Astrocyte (in vitro differentiated cells and primary cell): ENCODE data around the gene SMIM10L2A. TPM values are rescaled to one million over a fixed set of nuclear protein-coding genes. Genes with fewer than 3 reads are reported as not detected.

ENCODE experiments used
- DNase-seq: peaks from one replicate; pipeline ENCODE4 v3.0.0-alpha.2; 2010; ENCODE audit warnings: low read depth
- FAIRE-seq: peaks from 2 replicates; lab custom pipeline; 2011; peaks lifted over from hg19 to GRCh38; lab: Jason Lieb, UNC
- H2AFZ ChIP-seq: 2 replicates; pipeline ENCODE4 v1.6.0; 2012; ENCODE audit warnings: low read depth, low read length, inconsistent platforms
- H3K27ac ChIP-seq: 2 replicates; pipeline ENCODE4 v1.5.1; 2011; ENCODE audit warnings: low read depth, low read length, inconsistent platforms
- H3K27me3 ChIP-seq: 2 replicates; pipeline ENCODE4 v1.6.0; 2011; ENCODE audit warnings: low read length, inconsistent platforms; ENCODE audit not compliant: insufficient read depth
- H3K36me3 ChIP-seq: 2 replicates; pipeline ENCODE4 v1.5.1; 2011; ENCODE audit warnings: low read length, inconsistent platforms; ENCODE audit not compliant: insufficient read depth
- H3K4me1 ChIP-seq: 2 replicates; pipeline ENCODE4 v1.5.1; 2011; ENCODE audit warnings: low read length, inconsistent platforms; ENCODE audit not compliant: insufficient read depth
- H3K4me2 ChIP-seq: 2 replicates; pipeline ENCODE4 v1.6.0; 2012; ENCODE audit warnings: low read length, inconsistent platforms
- H3K4me3 ChIP-seq: 2 replicates; pipeline ENCODE4 v1.5.1; 2011; ENCODE audit warnings: low read depth, mild to moderate bottlenecking, low read length, inconsistent platforms; ENCODE audit not compliant: insufficient read depth
- H3K79me2 ChIP-seq: 2 replicates; pipeline ENCODE4 v1.6.0; 2012; ENCODE audit warnings: mild to moderate bottlenecking, low read length, inconsistent platforms; ENCODE audit not compliant: insufficient read depth
- H3K9ac ChIP-seq: 2 replicates; pipeline ENCODE4 v1.6.0; 2012; ENCODE audit warnings: mild to moderate bottlenecking, low read length, inconsistent platforms
- H3K9me3 ChIP-seq: 2 replicates; pipeline ENCODE4 v1.5.1; 2012; ENCODE audit warnings: low read depth, mild to moderate bottlenecking, low read length, inconsistent platforms; ENCODE audit not compliant: insufficient read depth
- H4K20me1 ChIP-seq: 2 replicates; pipeline ENCODE4 v1.6.0; 2012; ENCODE audit warnings: low read length, inconsistent platforms; ENCODE audit not compliant: insufficient read depth
- H3K27ac Mint-ChIP-seq: one replicate; pipeline ENCODE4 v1.8.0; 2021; ENCODE audit warnings: mild to moderate bottlenecking, mixed read lengths; ENCODE audit not compliant: unreplicated experiment
- H3K27me3 Mint-ChIP-seq: one replicate; pipeline ENCODE4 v1.8.0; 2021; ENCODE audit warnings: low read depth, mixed read lengths; ENCODE audit not compliant: unreplicated experiment
- H3K36me3 Mint-ChIP-seq: one replicate; pipeline ENCODE4 v1.8.0; 2021; ENCODE audit warnings: low read depth, mixed read lengths; ENCODE audit not compliant: unreplicated experiment
- H3K4me1 Mint-ChIP-seq: one replicate; pipeline ENCODE4 v1.8.0; 2021; ENCODE audit warnings: low read depth, mixed read lengths; ENCODE audit not compliant: unreplicated experiment
- H3K4me3 Mint-ChIP-seq: one replicate; pipeline ENCODE4 v1.8.0; 2021; ENCODE audit warnings: mild to moderate bottlenecking, moderate library complexity, mixed read lengths; ENCODE audit not compliant: unreplicated experiment
- H3K9me3 Mint-ChIP-seq: one replicate; pipeline ENCODE4 v1.8.0; 2021; ENCODE audit warnings: mild to moderate bottlenecking, mixed read lengths; ENCODE audit not compliant: unreplicated experiment
- CTCF ChIP-seq: IDR thresholded peaks from 2 replicates; pipeline ENCODE4 v1.5.1; 2011; ENCODE audit warnings: low read depth, mild to moderate bottlenecking, inconsistent platforms, low read length, moderate library complexity; ENCODE audit not compliant: insufficient read depth
- EZH2 ChIP-seq: IDR thresholded peaks from 2 replicates; pipeline ENCODE4 v1.6.1; 2012; ENCODE audit warnings: mild to moderate bottlenecking, low read length, inconsistent platforms; ENCODE audit not compliant: insufficient read depth
- total RNA-seq: library from RNA; stranded (reverse); gene quantifications from 2 replicates; pipeline ENCODE4 v1.2.1, GENCODE V29; 2021

The SMIM10L2A gene
- total RNA-seq, 1 donor from 2014 or later: 0.18 TPM

- Histone ChIP-seq H3K4me2 (no peak overlapping the region), H3K9ac (no peak overlapping the region), H3K79me2 (no peaks in the 10 kb centered on the region), H3K27ac (no peak overlapping the region), H3K4me1 (no peaks in the 10 kb centered on the region), H3K9me3 (no peaks in the 10 kb centered on the region), H3K36me3 (no peaks in the 10 kb centered on the region), H4K20me1 (no peaks in the 10 kb centered on the region), H3K27me3 (no peaks in the 10 kb centered on the region), H2AFZ (no peak overlapping the region), H3K4me3 (no peak overlapping the region)
- H3K27me3 Mint-ChIP-seq: no peaks in the 10 kb centered on the region
- no peak overlapping the region for H3K4me3 Mint-ChIP-seq
- no peaks in the 10 kb centered on the region for H3K36me3 Mint-ChIP-seq
- no peak overlapping the region for H3K27ac Mint-ChIP-seq
- FAIRE-seq (no peak), DNase-seq (no peak)
- TF ChIP-seq EZH2 (no peak), CTCF (no peak)
- H3K9me3 Mint-ChIP-seq: no peaks in the 10 kb centered on the region
- no peaks in the 10 kb centered on the region for H3K4me1 Mint-ChIP-seq
Observed at GRCh38 chrX:135436966-135437866, 15.5 kb downstream of the SMIM10L2A start.

- Histone ChIP-seq H3K27ac (no peak overlapping the region), H3K36me3 (no peaks in the 10 kb centered on the region), H3K79me2 (no peaks in the 10 kb centered on the region), H3K4me3 (no peak overlapping the region), H3K27me3 (no peaks in the 10 kb centered on the region), H3K9ac (no peak overlapping the region), H4K20me1 (no peaks in the 10 kb centered on the region), H3K4me2 (no peak overlapping the region), H3K9me3 (no peaks in the 10 kb centered on the region), H3K4me1 (no peaks in the 10 kb centered on the region), H2AFZ (no peak overlapping the region)
- Mint-ChIP-seq H3K4me1 (no peaks in the 10 kb centered on the region), H3K9me3 (no peaks in the 10 kb centered on the region), H3K36me3 (no peaks in the 10 kb centered on the region), H3K27ac (no peak overlapping the region), H3K27me3 (no peaks in the 10 kb centered on the region), H3K4me3 (no peak overlapping the region)
- TF ChIP-seq EZH2 (no peak), CTCF (no peak)
- FAIRE-seq (no peak), DNase-seq (no peak)
Observed at GRCh38 chrX:135437867-135438733, 16.4 kb downstream of the SMIM10L2A start.
